C1 segment of cervical spinal cord (tissue), 14 donors: Measurements from ENCODE around the gene DNAJC16.

ENCODE experiments used
- DNase-seq, 14 donors: peaks; one replicate each; lab custom pipeline; 2025; lab: John Stamatoyannopoulos, UW

The DNAJC16 gene

DNA sequence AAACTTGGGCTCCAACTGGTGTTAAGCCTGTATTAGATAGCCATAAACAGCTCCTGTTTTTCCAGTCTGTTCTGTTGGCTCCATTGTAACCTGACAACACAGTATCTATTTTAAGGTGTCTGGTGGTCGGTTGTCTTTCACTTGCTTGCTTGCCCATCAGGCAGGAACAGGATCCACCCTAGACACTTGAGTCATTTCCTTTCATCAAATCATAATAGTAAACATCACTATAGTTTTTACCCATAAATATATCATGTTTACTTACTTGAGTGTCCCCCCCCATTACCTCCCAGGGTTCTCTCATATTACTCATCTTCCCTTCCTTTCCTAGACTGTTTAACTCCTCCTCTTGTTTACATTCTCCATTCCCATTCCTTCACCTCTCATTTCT lies 93.5 kb downstream of the DNAJC16 start:
- no peak for DNase-seq

GRCh38 chr1:15620902-15621682 lies 94.4 kb downstream of the DNAJC16 start:
- DNase-seq: no peak

- DNase-seq: no peak
Observed at GRCh38 chr1:15621975-15622374, 95.3 kb downstream of the DNAJC16 start.

DNA sequence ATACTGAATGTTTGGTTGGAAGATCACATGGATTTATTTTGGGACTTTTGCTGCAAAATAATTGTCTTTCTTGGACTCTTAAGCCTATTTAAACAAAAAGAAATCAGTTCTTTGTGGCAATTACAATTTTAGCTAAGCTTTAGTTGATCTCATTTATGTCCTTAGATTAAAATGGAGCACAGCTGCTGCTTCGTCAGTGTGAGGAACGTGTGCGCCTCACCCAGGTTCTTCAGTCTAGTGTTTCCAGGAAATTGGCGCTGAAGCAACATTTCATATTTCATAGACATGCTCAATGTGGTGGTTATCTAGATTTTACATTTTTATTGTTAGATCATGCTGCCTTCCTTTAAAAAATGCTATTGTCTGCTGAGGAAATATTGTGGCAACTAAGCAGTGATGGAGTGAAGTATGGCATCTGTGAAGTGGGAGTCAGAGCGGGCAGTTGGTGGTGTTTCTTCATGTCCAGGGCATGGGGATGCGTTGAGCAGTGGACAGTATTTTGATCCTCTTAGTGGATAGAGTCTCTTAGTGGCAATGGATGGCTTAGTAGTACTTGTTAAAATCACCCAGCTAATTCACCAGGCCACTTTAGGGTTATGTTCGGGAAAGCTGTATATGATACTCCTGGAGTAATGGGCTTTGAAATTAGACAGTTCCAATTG lies 96.2 kb downstream of the DNAJC16 start:
- DNase-seq: no peak

DNA sequence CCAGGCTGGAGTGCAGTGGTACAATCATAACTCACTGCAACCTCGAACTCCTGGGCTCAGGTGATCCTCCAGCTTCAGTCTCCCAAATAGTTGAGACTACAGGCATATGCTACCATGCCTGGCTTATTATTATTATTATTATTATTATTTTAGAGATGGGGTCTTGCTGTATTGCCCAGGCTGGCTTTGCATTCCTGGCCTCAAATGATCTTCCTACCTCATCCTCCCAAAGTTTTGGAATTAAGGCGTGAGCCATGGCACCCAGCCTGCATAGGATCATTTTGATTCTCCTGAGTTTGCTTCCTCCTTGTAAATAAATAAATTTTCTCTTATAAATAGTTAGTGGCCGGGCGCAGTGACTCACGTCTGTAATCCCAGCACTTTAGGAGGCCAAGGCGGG lies 96.8 kb downstream of the DNAJC16 start:
- no peak for DNase-seq

DNA sequence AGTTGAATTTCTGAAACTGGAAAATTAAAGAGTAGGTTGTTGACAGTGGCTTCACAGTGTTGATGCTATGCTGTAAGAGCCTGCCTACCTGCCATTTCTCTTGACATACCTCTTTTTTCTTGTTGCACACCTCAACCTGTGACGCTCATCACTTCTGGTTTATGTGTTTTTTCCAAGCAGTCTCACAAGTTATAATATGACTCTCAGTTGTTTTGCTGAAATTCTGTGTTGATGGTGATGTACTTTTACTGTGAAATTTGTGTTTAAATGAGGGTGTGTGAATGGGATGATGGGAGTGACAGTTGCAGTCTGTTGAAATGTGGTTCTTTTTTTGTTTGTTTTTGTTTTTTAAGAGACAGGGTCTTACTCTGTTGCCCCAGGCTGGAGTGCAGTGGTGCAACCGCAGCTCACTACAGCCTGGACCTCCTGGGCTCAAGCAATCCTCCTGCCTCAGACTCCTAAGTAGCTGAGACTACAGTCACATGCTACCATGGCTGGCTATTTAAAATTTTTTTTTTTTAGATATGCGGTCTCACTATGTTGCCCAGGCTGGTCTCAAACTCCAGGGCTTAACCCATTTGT lies 97.6 kb downstream of the DNAJC16 start:
- DNase-seq: no peak

- no peak for DNase-seq
Observed at GRCh38 chr1:15625056-15625917, 98.6 kb downstream of the DNAJC16 start.
